GM18951 (cell line): ENCODE measurements around the gene MALRD1.

Experiments
- POLR2A ChIP-seq: IDR thresholded peaks from 4 replicates; pipeline ENCODE4 v1.6.1; 2011; ENCODE audit warnings: mild to moderate bottlenecking; ENCODE audit not compliant: insufficient read length, insufficient read depth; ENCODE audit errors: extremely low read depth
- in situ Hi-C: fragments of 300-500 bp; cut with MboI; formaldehyde crosslinking; loops from one replicate; pipeline ENCODE4 v1.12.0; 2022; ENCODE audit warnings: low sequenced_read_pairs, mixed read lengths, inconsistent platforms; ENCODE audit not compliant: unreplicated experiment

MALRD1 gene

GRCh38 chr10:19049567-19049966 is 966 bp downstream of the MALRD1 start:
- in situ Hi-C loops: no loop called here
- TF ChIP-seq POLR2A: no peak

GRCh38 chr10:19054289-19054835 is 5.8 kb downstream of the MALRD1 start:
- in situ Hi-C loops: no loop called here
- TF ChIP-seq POLR2A: no peak

GRCh38 chr10:19058046-19058445 is 9.4 kb downstream of the MALRD1 start:
- in situ Hi-C loops: no loop called here
- no peak for TF ChIP-seq POLR2A

- in situ Hi-C loops: no loop called here
- no peak for TF ChIP-seq POLR2A
Observed at GRCh38 chr10:19063986-19064385, 15.4 kb downstream of the MALRD1 start.

- no peak for TF ChIP-seq POLR2A
- in situ Hi-C loops: no loop called here
Observed at GRCh38 chr10:19071946-19072345, 23.3 kb downstream of the MALRD1 start.

GRCh38 chr10:19077276-19077675 is 28.7 kb downstream of the MALRD1 start:
- no peak for TF ChIP-seq POLR2A
- in situ Hi-C loops: no loop called here

- in situ Hi-C loops: no loop called here
- TF ChIP-seq POLR2A: no peak
Observed at GRCh38 chr10:19096501-19097073, 48.0 kb downstream of the MALRD1 start.

- no peak for TF ChIP-seq POLR2A
- in situ Hi-C loops: no loop called here
Observed at GRCh38 chr10:19097151-19097550, 48.5 kb downstream of the MALRD1 start.

- no peak for TF ChIP-seq POLR2A
- in situ Hi-C loops: no loop called here
Observed at GRCh38 chr10:19098803-19099202, 50.2 kb downstream of the MALRD1 start.

- no peak for TF ChIP-seq POLR2A
- in situ Hi-C loops: no loop called here
Observed at GRCh38 chr10:19107406-19107805, 58.8 kb downstream of the MALRD1 start.

- in situ Hi-C loops: no loop called here
- TF ChIP-seq POLR2A: no peak
Observed at GRCh38 chr10:19111501-19112267, 63.1 kb downstream of the MALRD1 start.

- in situ Hi-C loops: no loop called here
- no peak for TF ChIP-seq POLR2A
Observed at GRCh38 chr10:19117438-19117837, 68.8 kb downstream of the MALRD1 start.

- in situ Hi-C loops: no loop called here
- no peak for TF ChIP-seq POLR2A
Observed at GRCh38 chr10:19119191-19119590, 70.6 kb downstream of the MALRD1 start.

- no peak for TF ChIP-seq POLR2A
- in situ Hi-C loops: no loop called here
Observed at GRCh38 chr10:19120381-19120908, 71.8 kb downstream of the MALRD1 start.
